ENCODE measurements around the gene NAGS.
"Not testable (repeated sequence)": the region's sequence is repeated elsewhere in the genome, so short reads cannot be mapped to it uniquely, and the experiment has no call there.

NAGS gene

DNA sequence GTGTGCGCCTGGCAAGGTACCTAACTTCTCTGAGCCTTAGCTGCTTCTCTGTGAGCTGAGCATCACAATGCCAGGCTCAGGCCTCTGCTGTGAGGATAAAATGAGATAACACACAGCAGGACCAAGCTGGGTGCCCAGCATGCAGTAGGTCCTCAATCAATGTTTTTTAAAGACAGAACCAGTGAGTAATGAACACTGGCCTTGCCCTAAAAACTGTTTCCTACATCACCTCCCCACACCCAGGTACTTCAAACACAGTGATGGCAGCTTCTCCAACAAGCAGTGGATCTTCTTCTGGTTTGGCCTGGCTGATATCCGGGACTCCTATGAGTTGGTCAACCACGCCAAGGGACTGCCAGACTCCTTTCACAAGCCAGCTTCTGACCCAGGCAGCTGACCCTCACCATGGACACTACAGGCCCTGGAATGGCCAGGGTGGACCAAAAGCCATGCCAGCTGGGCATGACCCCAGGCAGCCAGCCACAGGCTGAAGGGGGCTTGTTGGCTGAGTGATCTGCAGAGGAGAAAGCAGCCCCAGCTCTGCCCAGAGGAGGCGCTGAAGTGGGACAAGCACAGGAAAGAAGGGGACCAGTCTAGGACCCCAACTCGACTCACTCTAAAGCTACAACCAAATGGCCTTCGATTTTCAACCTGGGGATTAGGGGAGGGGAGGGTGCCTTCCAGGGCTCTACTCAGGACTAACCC lies 3.9 kb downstream of the NAGS start:
- DNase-seq: no peak

DNA sequence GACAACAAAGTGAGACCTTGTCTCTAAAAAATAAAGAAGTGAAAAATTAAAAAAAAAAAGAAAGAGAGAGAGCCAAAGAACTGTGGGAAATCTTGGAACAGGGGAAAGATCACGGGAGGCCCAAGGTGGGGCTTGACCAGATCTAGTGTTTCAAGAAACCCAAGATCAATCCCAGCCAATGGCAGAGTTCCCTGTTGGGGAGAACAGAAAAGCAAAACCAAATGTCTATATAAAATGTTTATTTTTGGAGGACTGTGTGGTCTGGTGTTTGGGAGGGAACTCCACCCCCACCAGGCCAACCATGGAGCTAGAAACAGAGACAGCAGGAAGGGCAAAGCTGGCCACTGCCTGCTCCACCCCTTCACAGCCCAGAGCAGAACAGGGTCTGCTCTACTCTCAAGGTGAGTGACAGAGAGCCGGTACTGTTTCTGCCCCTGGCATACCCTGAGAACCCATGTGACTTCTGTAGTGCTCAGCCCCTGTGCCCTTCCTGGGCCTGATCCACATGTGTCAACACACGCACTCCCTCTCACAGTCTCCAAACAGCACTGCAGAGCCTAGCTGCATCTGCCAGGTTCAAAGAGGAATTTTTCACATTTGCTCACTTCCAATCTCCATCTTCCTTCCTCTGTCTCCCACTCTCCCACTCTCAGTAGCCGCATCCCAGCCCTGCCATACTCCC lies 6.7 kb downstream of the NAGS start:
- no peak for DNase-seq

GRCh38 chr17:44011876-44012275 lies 7.5 kb downstream of the NAGS start:
- no peak for DNase-seq

DNA sequence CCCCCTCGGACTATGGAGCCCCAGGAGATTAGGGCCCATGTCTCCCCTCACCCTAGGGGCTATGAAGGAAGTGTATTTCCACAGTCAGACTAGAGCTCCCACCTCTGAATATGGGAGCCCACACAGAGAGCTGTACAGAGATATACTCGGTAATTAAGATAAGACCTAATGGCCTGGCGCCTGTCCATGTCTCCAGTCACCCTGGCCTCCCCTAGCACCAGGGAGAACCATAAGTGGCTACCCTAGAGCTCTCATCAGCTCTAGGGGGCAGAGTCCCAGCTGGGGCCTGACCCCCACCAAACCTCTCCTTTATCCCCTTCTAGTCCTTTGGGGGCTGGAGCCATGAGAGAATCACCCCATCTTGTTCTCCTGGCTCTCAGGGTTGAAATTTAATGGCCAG lies 8.0 kb downstream of the NAGS start:
- no peak for DNase-seq

DNA sequence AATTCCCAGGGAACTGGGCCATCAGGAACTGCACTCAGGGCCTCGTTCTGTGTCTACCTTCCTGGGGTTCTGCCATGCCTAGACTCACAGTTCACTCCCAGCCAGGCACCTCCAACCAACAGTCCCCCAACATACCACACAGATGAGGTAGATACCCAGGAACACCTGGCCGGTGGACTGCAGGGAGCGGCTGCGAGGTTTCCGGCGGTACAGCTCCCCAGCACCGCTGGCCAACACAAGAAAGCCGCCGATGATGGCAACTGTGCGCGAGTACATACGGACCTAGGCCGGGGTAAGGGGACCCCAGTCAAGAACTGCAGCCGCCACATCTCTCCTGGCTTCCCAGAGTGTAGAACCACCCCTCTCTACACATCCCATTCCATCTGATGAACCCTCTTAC lies 8.5 kb downstream of the NAGS start:
- no peak for DNase-seq

DNA sequence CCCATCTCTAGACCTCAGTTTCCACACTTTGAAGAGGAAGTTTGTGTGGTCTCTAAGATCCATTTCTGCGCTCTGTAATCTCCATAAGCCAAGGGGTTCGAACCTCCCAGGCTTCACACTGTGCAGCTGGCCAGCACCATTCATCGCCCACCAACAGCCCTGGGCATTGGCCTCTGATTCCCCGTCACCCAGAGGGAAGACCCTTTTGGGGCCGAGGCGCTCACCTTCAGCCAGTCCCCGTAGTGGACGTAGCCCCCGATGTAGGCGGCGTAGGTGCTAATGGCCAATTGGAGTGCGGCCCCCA lies 9.7 kb downstream of the NAGS start:
- DNase-seq: no peak

DNA sequence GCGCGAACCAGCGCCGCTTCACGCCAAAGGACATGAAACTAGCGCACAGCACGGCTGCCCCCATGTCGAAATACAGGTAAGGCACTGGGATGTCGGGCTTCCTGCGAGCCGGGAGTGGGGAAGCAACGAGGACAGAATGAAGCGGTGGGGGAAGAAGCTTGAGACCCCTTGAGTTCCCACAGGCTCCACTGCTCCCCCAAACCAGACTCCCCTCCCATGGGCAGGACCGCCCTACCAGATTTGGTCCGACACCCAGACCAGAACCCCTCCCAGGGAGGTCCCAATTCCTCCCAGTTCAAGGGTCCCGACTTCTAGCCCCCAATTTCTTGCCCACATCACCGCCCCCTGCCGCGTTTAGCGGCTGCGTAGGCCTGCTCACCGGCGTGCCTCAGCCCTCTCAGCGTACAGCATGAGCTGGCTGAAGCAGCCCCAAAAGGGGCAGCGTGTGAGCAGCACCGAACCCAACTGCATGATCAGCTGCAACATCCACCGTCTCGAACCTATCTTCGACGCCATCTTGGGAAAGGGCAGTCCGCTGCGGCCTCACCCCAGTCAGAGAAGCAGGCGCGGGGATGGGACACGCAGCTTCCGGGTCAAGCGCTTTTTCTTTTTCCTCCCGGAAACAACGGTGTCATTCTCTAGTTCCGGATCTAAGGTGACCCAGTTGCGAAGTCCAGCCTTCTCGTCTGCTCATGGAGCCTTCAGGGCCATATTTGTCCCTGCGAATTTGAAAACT lies 10.2 kb downstream of the NAGS start, which contains the start of gene TMEM101:
Gene TMEM101 (minus strand): TSS at position 527 of the 736 bp plus-strand sequence. CDS start 11 bp downstream, at position 516.
- DNase-seq: peak; percentile 94

- not testable (repeated sequence) for DNase-seq
Observed at GRCh38 chr17:44021227-44021626, 16.8 kb downstream of the NAGS start.

- no peak for DNase-seq
Observed at GRCh38 chr17:44022246-44022645, 17.8 kb downstream of the NAGS start.

- DNase-seq: no peak
Observed at GRCh38 chr17:44023545-44024270, 19.3 kb downstream of the NAGS start.

DNA sequence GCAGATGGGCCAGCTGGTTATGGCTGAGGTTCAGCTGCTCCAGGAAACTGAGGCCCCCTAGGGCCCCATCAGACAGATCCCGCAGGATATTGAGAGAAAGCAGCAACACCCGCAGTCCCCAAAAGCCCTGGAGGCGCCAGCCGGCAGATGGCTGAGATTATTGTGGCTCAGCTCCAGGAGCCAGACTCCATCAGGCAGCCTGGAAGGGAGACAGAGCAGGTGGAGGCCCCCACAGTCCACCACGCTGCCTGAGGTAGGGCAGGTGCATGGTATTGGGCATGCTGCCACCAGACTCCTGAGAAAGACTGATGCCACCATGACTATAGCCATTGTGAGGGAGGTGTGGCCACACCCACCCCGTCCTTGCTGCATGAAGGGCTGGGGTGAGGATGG lies 19.8 kb downstream of the NAGS start:
- DNase-seq: no peak

- no peak for DNase-seq
Observed at GRCh38 chr17:44024853-44025252, 20.4 kb downstream of the NAGS start.

- no peak for DNase-seq
Observed at GRCh38 chr17:44029736-44030135, 25.3 kb downstream of the NAGS start.

- DNase-seq: no peak
Observed at GRCh38 chr17:44030482-44030881, 26.1 kb downstream of the NAGS start.

DNA sequence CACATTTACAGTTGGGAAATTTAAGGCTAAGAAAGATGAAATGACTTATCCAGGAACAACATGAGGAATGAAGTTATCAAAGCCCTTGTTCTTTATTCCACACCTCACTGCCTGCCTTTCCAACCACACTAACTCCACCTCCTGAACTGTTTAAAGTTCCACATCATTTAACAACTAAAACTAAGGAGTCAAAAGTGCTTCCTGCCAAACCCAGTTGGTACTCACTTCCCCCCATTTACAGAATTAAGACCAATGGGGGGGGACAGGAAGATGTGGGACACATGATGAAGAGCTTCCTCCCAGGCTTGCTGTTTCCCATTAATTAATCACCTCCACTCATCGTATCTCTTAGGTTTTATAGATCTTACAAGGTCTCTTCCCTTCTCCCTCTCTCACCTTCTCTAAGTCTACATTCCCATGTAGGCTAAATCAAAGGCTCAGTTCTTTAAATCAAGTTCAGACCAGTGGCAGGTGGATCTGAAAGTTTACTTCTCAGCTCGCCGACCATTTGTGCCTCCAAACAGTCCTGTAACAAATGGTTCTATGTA lies 29.5 kb downstream of the NAGS start:
- DNase-seq: no peak

GRCh38 chr17:44034688-44035087 lies 30.3 kb downstream of the NAGS start:
- not testable (repeated sequence) for DNase-seq

GRCh38 chr17:44037471-44037870 lies 33.0 kb downstream of the NAGS start:
- no peak for DNase-seq

DNA sequence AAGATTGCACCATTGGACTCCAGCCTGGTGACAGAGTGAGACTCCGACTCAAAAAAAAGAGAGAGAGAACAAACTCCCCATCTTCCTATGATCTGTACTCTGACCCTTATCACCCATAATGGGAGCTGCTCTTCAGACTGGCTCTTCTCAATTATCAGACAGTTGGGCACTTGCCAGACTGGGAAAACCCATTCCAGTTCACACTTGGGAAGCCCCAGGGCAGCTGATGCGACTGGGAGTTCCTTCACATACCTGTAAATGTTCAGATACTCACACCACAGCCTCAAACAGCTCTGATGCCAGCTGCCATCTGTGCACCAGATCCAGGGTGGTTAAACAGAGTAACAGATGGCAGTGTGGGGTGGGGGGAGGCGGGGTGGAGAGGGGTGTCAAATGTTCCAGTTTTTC lies 34.2 kb downstream of the NAGS start:
- DNase-seq: no peak

DNA sequence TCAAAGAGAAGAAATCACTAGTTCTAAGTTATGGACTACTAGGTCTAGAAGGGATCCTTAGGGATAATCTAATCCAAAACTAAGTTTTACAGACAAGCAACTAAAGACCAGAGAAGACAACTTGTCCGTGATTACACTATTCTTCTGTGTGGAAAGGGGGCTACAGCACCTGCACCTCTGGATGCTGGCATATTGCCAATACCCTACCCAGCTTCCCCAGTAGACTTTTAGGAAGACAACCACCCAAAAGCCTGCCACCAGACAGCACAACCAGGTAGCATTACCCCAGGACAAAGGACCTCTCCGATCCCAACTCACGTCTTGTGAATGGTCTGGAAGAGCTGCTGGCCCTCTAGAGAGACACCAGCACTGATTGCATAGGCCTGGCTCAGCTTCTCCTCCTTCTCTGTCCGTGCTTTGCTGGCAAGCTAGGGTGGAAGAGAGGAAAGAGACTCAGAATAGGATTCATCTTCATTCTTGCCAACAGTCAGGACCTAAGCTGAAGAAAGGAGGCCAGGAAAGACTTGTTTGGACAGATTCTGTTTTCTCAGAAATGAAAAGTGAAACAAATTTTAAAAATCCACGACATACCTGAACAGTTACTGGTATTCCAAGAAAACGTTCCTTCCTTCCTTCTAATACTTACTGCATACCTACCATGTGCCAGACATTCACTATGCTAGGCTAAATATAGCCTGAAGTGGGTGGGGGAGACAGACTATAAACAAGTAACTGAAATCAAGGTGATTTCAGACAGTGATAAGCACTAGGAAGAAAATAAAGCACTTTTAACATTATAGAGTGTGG lies 35.6 kb downstream of the NAGS start:
- no peak for DNase-seq

DNA sequence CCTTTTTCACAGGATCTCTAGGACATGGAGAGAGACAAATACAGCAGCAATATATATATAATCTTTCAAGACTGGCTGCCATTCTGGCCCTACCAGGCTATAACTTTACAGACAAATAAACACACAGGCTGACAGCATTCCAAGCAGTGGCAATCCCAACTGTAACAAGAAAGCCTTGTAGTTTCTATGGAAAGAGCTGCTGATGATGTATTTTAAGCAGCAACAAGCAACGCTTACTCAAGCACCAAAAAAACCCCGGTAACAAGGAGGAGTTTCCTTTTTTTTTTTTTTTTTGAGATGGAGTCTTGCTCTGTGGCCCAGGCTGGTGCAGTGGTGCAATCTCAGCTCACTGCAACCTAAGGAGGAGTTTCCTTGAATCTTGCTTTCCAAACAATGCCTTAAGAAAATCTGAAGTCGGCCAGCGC lies 38.9 kb downstream of the NAGS start:
- no peak for DNase-seq

DNA sequence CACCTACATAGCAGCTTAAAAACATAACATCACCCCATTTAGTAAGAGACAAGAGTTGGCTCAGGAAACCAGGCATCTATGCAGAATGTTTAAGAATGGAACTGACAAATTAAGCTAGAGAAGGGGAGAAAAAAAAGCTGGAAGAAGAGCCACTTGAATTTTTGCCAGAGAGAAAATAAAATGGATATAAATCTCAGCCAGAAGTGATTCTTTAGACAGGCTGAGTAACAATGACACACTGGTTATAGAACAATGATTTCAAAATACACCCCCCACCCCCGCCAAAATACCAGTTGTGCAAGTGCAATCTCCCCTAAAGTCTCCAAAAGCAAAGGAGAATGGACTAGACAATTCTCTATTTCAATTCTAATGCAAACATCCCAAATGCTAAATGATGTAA lies 39.6 kb downstream of the NAGS start:
- DNase-seq: no peak

DNA sequence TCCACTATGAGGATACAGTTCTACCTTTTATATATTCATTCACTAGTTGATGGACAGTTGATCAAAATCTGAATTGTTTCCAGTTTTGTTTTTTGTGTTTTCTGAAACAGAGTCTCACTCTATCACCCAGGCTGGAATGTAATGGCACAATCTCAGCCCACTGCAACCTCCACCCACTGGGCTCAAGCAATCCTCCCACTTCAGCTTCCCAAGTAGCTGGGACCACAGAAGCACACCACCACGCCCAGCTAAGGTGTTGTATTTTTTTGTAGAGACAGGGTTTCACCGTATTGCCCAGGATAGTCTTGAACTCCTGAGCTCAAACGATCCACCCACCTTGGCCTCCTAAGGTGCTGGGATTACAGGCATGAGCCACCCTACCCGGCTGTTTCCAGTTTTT lies 41.1 kb downstream of the NAGS start:
- DNase-seq: no peak
